Muscle of leg (tissue), 11 donors: Measurements from ENCODE around the gene SERPINA3. TPM values are rescaled to one million over a fixed set of nuclear protein-coding genes. Genes with fewer than 3 reads are reported as not detected.

Experiments
- DNase-seq: peaks from one replicate; pipeline ENCODE4 v3.0.0; 2013
- H3K27ac ChIP-seq: one replicate; pipeline ENCODE4 v1.5.1; 2013; ENCODE audit warnings: mild to moderate bottlenecking, low read length, control low read depth
- H3K27me3 ChIP-seq: one replicate; pipeline ENCODE4 v1.6.1; 2013; ENCODE audit warnings: low read length; ENCODE audit not compliant: control insufficient read depth, insufficient read depth
- H3K36me3 ChIP-seq: one replicate; pipeline ENCODE4 v1.6.1; 2013; ENCODE audit warnings: low read length; ENCODE audit not compliant: control insufficient read depth, insufficient read depth
- H3K4me1 ChIP-seq: one replicate; pipeline ENCODE4 v1.6.1; 2013; ENCODE audit warnings: low read length; ENCODE audit not compliant: control insufficient read depth, insufficient read depth
- H3K4me3 ChIP-seq: one replicate; pipeline ENCODE4 v1.5.1; 2013; ENCODE audit warnings: low read length, control low read depth
- H3K9me3 ChIP-seq: replicated peaks from 2 replicates; pipeline ENCODE4 v1.6.1; 2013; ENCODE audit warnings: low read depth, low read length; ENCODE audit not compliant: control insufficient read depth
- WGBS: methylation state at CpG from one replicate; pipeline ENCODE4 v1.1.5; 2013; ENCODE audit warnings: missing lambda C conversion rate; ENCODE audit not compliant: insufficient coverage; 5-methylcytosine and 5-hydroxymethylcytosine counted together
- polyA plus RNA-seq, 8 donors: library from polyadenylated mRNA; unstranded; fragments of 120-200 nt; gene quantifications; one replicate each; pipeline versions ENCODE4 v1.2.1 to v1.2.3, GENCODE V29; 2013; ENCODE audit warnings: inconsistent platforms in 1 of 8, low replicate concordance in 1 of 8; ENCODE audit not compliant: insufficient read length in 8 of 8, insufficient read depth in 1 of 8
- total RNA-seq: library from RNA; stranded (reverse); fragments of 120-200 nt; gene quantifications from one replicate; pipeline ENCODE4 v1.2.4, GENCODE V29; 2013

The SERPINA3 gene
- total and polyA plus RNA-seq, 9 donors, result 0.09 to 0.32 (median 0.18) TPM; not detected in 4

DNA sequence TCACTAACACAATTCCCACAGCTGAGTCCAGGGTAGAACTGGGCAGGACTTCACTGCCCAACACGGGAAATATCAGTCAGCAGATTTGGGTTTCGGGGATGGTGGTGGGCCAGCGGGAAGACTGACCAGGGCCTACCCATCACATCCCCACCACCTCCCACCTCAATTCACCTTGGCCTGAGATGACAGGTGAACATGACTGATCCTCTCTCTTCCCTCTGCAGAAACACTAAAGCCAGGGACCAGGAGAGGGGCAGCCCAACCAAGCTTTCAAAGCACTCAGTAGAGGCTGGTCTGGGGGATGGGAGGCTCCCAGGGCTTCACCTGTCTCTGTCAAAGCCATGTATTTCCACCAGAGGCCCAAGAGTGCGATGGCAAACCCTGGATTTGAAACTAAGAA lies 28.6 kb upstream of the SERPINA3 start:
- H3K27ac ChIP-seq, result no peak overlapping the region

GRCh38 chr14:94584591-94585280 lies 27.5 kb upstream of the SERPINA3 start:
- 73% methylated on average over 3 of the region's 5 CpGs for WGBS
- Histone ChIP-seq H3K4me1 (peaks cover 6% of the 10 kb centered on the region), H3K4me3 (no peak overlapping the region), H3K36me3 (no peaks in the 10 kb centered on the region), H3K27ac (no peak overlapping the region), H3K9me3 (no peaks in the 10 kb centered on the region), H3K27me3 (peaks cover 4% of the 10 kb centered on the region)
- DNase-seq, result no peak

More for the DNA sequence above, 28.6 kb upstream of the SERPINA3 start:
- H3K27me3 ChIP-seq, result peaks cover 4% of the 10 kb centered on the region
- no peak for DNase-seq
- WGBS, result 85% methylated on average over 2 of the region's 4 CpGs
- peaks cover 6% of the 10 kb centered on the region for H3K4me1 ChIP-seq
- H3K4me3 ChIP-seq, result no peak overlapping the region
- H3K9me3 ChIP-seq, result no peaks in the 10 kb centered on the region
- H3K36me3 ChIP-seq, result no peaks in the 10 kb centered on the region

GRCh38 chr14:94586635-94587034 lies 25.6 kb upstream of the SERPINA3 start:
- H3K27ac ChIP-seq, result no peak overlapping the region
- no peaks in the 10 kb centered on the region for H3K9me3 ChIP-seq
- H3K4me3 ChIP-seq, result no peak overlapping the region
- H3K4me1 ChIP-seq, result no peaks in the 10 kb centered on the region
- no peak for DNase-seq
- WGBS, result 91% methylated on average over 3 of the region's 4 CpGs
- no peaks in the 10 kb centered on the region for H3K36me3 ChIP-seq
- H3K27me3 ChIP-seq, result peaks cover 4% of the 10 kb centered on the region

GRCh38 chr14:94588311-94588710 lies 23.9 kb upstream of the SERPINA3 start:
- WGBS, result 88% methylated on average over 1 of the region's 4 CpGs
- Histone ChIP-seq H3K36me3 (no peaks in the 10 kb centered on the region), H3K9me3 (no peaks in the 10 kb centered on the region), H3K4me1 (no peaks in the 10 kb centered on the region), H3K27me3 (peaks cover 4% of the 10 kb centered on the region), H3K27ac (no peak overlapping the region), H3K4me3 (no peak overlapping the region)
- no peak for DNase-seq

DNA sequence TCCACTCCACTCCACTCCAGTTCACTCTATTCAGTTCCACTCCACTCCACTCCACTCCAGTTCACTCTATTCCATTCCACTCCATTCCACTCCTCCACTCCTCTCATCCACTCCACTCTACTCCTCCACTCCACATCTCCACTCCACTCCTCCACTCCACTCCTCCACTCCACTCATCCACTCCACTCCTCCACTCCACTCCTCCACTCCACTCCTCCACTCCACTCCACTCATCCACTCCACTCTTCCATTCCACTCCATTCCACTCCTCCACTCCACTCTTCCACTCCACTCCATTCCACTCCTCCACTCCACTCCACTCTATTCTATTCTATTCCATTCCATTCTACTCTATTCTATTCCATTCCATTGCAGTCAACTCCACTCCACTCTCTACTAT lies 21.1 kb upstream of the SERPINA3 start:
- DNase-seq, result no peak
- no peaks in the 10 kb centered on the region for H3K36me3 ChIP-seq
- H3K4me3 ChIP-seq, result no peak overlapping the region
- no peaks in the 10 kb centered on the region for H3K4me1 ChIP-seq
- H3K9me3 ChIP-seq, result no peaks in the 10 kb centered on the region
- H3K27me3 ChIP-seq, result peaks cover 2% of the 10 kb centered on the region
- H3K27ac ChIP-seq, result no peak overlapping the region

- Histone ChIP-seq H3K27me3 (peaks cover 2% of the 10 kb centered on the region), H3K4me3 (no peak overlapping the region), H3K36me3 (no peaks in the 10 kb centered on the region), H3K4me1 (no peaks in the 10 kb centered on the region), H3K9me3 (no peaks in the 10 kb centered on the region), H3K27ac (no peak overlapping the region)
- 95% methylated on average over 6 of the region's 8 CpGs for WGBS
- no peak for DNase-seq
Observed at GRCh38 chr14:94591871-94592270, 20.3 kb upstream of the SERPINA3 start.

DNA sequence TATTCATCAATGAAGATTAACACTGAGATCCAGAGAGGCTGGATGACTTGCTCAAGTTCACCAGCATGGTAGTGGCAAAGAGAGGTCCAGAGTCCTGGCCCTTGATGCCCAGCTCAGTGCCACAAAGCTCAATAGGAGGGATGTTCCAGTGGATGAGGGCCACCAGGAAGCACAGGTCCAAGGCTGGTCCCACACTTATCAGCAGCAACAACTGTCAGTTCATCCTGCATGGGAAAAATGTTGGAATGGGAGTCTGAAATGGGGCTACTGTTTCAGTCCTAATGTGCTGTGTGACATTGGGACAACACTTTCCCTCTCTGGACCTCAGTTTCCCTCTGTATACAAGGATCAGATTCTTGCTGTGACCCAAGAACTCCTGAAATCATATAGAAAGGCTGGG lies 19.7 kb upstream of the SERPINA3 start:
- Histone ChIP-seq H3K27ac (no peak overlapping the region), H3K36me3 (no peaks in the 10 kb centered on the region), H3K9me3 (no peaks in the 10 kb centered on the region), H3K27me3 (peaks cover 1% of the 10 kb centered on the region), H3K4me1 (no peaks in the 10 kb centered on the region), H3K4me3 (no peak overlapping the region)
- no peak for DNase-seq

DNA sequence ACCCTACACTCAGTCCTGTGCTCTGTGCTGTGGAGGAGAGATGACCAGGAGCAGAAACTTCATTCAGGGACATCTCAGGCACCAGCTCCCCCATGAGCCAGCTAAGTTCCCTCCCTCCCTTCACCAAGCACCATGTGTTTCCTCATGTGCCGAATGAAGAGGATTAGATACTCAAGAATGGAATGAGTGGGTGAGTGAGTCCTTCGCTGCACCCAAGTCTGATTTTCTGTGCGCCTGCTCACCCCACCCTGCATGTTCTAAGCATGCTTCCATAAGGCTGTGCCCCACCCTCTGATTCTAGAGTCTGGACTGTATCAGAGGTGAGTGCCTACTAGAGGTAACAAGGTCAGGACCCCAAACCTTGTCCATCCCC lies 18.8 kb upstream of the SERPINA3 start:
- Histone ChIP-seq H3K27ac (no peak overlapping the region), H3K4me3 (no peak overlapping the region), H3K4me1 (no peaks in the 10 kb centered on the region), H3K36me3 (no peaks in the 10 kb centered on the region), H3K27me3 (no peaks in the 10 kb centered on the region), H3K9me3 (no peaks in the 10 kb centered on the region)
- DNase-seq, result no peak
- no CpG with 5 or more reads among the region's 3 CpGs for WGBS

GRCh38 chr14:94593749-94594431 lies 18.3 kb upstream of the SERPINA3 start:
- 95% methylated on average over 3 of the region's 4 CpGs for WGBS
- Histone ChIP-seq H3K36me3 (no peaks in the 10 kb centered on the region), H3K4me1 (no peaks in the 10 kb centered on the region), H3K9me3 (no peaks in the 10 kb centered on the region), H3K27ac (no peak overlapping the region), H3K27me3 (no peaks in the 10 kb centered on the region), H3K4me3 (no peak overlapping the region)
- no peak for DNase-seq

- 86% methylated on average over 5 of the region's 7 CpGs for WGBS
- peaks cover 4% of the 10 kb centered on the region for H3K4me1 ChIP-seq
- H3K36me3 ChIP-seq, result no peaks in the 10 kb centered on the region
Observed at GRCh38 chr14:94594441-94594840, 17.8 kb upstream of the SERPINA3 start.

More at GRCh38 chr14:94594441-94594840, 17.8 kb upstream of the SERPINA3 start:
- Histone ChIP-seq H3K9me3 (no peaks in the 10 kb centered on the region), H3K4me3 (no peak overlapping the region), H3K27me3 (no peaks in the 10 kb centered on the region), H3K27ac (no peak overlapping the region)
- DNase-seq, result no peak
